BJ (cell line): Measurements from ENCODE around the gene LUZP2. TPM values are rescaled to one million over a fixed set of nuclear protein-coding genes. Genes with fewer than 3 reads are reported as not detected.

Experiments
- CTCF ChIA-PET: fragments of 350-600 bp; formaldehyde crosslinking; extraction: SDS; loops from one replicate; lab custom pipeline; 2021; ENCODE audit warnings: antibody characterized with exemption, inconsistent platforms; lab: Yijun Ruan, JAX
- POLR2A ChIA-PET: fragments of 300-600 bp; sonication (Branson Sonifier 250); formaldehyde crosslinking; extraction: SDS; loops from one replicate; lab custom pipeline; 2021; ENCODE audit warnings: antibody characterized with exemption; lab: Charles Lee
- DNase-seq: peaks from one replicate; pipeline ENCODE4 v3.0.0-alpha.2; 2011; ENCODE audit warnings: low read depth
- H3K27me3 ChIP-seq: 2 replicates; pipeline ENCODE4 v1.6.0; 2011; ENCODE audit warnings: low read length; ENCODE audit not compliant: control insufficient read depth, insufficient read depth
- H3K36me3 ChIP-seq: 2 replicates; pipeline ENCODE4 v1.5.1; 2011; ENCODE audit warnings: low read length; ENCODE audit not compliant: control insufficient read depth, insufficient read depth
- H3K4me3 ChIP-seq: 2 replicates; pipeline ENCODE4 v1.5.1; 2011; ENCODE audit warnings: low read depth, mild to moderate bottlenecking, control low read depth, low read length
- CTCF ChIP-seq: IDR thresholded peaks from 2 replicates; pipeline ENCODE4 v1.5.1; 2011; ENCODE audit warnings: low read depth, mild to moderate bottlenecking, control low read depth, inconsistent platforms, low read length, moderate library complexity; ENCODE audit not compliant: insufficient read depth
- polyA plus RNA-seq: library from polyadenylated mRNA; depleted of rRNA; stranded (reverse); fragments of >200 nt; gene quantifications from 2 replicates; pipeline ENCODE4 v1.2.3, GENCODE V29; 2011

LUZP2 gene
- polyA plus RNA-seq, 1 experiment = 0.05 TPM

- no peaks in the 10 kb centered on the region for H3K36me3 ChIP-seq
- TF ChIP-seq CTCF = no peak
- CTCF ChIA-PET = no interaction called here
- no peak overlapping the region for H3K4me3 ChIP-seq
- POLR2A ChIA-PET = no interaction called here
- DNase-seq = no peak
- no peaks in the 10 kb centered on the region for H3K27me3 ChIP-seq
Observed at GRCh38 chr11:24731554-24731953, 234.7 kb downstream of the LUZP2 start.

- POLR2A ChIA-PET = no interaction called here
- CTCF ChIA-PET = no interaction called here
- no peak for DNase-seq
- Histone ChIP-seq H3K27me3 (no peaks in the 10 kb centered on the region), H3K4me3 (no peak overlapping the region), H3K36me3 (no peaks in the 10 kb centered on the region)
- TF ChIP-seq CTCF = no peak
Observed at GRCh38 chr11:24734742-24735237, 237.9 kb downstream of the LUZP2 start.

GRCh38 chr11:24738972-24739371, 242.1 kb downstream of the LUZP2 start:
- no peaks in the 10 kb centered on the region for H3K36me3 ChIP-seq
- ChIA-PET CTCF (no interaction called here), POLR2A (no interaction called here)
- H3K4me3 ChIP-seq = no peak overlapping the region
- no peaks in the 10 kb centered on the region for H3K27me3 ChIP-seq
- TF ChIP-seq CTCF = no peak
- no peak for DNase-seq

- TF ChIP-seq CTCF = no peak
- ChIA-PET CTCF (no interaction called here), POLR2A (no interaction called here)
- DNase-seq = no peak
- H3K4me3 ChIP-seq = no peak overlapping the region
- no peaks in the 10 kb centered on the region for H3K36me3 ChIP-seq
- no peaks in the 10 kb centered on the region for H3K27me3 ChIP-seq
Observed at GRCh38 chr11:24739637-24740036, 242.8 kb downstream of the LUZP2 start.

GRCh38 chr11:24747275-24748251, 250.7 kb downstream of the LUZP2 start:
- ChIA-PET CTCF (no interaction called here), POLR2A (no interaction called here)
- H3K36me3 ChIP-seq = no peaks in the 10 kb centered on the region
- no peaks in the 10 kb centered on the region for H3K27me3 ChIP-seq
- TF ChIP-seq CTCF = no peak
- DNase-seq = no peak
- no peak overlapping the region for H3K4me3 ChIP-seq
